Measurements from ENCODE around the gene DLG2.

- TF ChIP-seq CTCF (conservative IDR thresholded peaks at IDR 0.05; ENCODE audit: low read depth, low read length) (no peak), MAFK (IDR thresholded peaks at IDR 0.05; ENCODE audit: low read depth, low read length) (no peak), RAD21 (IDR thresholded peaks at IDR 0.05; ENCODE audit: low read length) (no peak), MXI1 (IDR thresholded peaks at IDR 0.05; ENCODE audit: borderline replicate concordance, low read depth, low read length) (no peak)
Observed at GRCh38 chr11:84117394-84117793, 1509.8 kb downstream of the DLG2 start.

All from IMR-90 (cell line).